AG09309 (cell line): ENCODE data around the gene PHF8.

Experiments
- DNase-seq: peaks from one replicate; pipeline ENCODE4 v3.0.0-alpha.2; 2010; ENCODE audit warnings: low read depth
- H3K4me3 ChIP-seq: 2 replicates; pipeline ENCODE4 v1.5.1; 2011; ENCODE audit warnings: mild to moderate bottlenecking, low read depth, low read length, moderate library complexity; ENCODE audit not compliant: control insufficient read depth
- TF ChIP-seq, protein P1 (sequence below): IDR thresholded peaks from 2 replicates; pipeline ENCODE4 v1.5.1; 2011; ENCODE audit warnings: mild to moderate bottlenecking, low read depth, low read length, inconsistent platforms; ENCODE audit not compliant: insufficient read depth, control insufficient read depth; ENCODE audit errors: missing control alignments

The PHF8 gene

GRCh38 chrX:53997724-53998123 is 46.5 kb downstream of the PHF8 start:
- TF ChIP-seq, protein P1, sequence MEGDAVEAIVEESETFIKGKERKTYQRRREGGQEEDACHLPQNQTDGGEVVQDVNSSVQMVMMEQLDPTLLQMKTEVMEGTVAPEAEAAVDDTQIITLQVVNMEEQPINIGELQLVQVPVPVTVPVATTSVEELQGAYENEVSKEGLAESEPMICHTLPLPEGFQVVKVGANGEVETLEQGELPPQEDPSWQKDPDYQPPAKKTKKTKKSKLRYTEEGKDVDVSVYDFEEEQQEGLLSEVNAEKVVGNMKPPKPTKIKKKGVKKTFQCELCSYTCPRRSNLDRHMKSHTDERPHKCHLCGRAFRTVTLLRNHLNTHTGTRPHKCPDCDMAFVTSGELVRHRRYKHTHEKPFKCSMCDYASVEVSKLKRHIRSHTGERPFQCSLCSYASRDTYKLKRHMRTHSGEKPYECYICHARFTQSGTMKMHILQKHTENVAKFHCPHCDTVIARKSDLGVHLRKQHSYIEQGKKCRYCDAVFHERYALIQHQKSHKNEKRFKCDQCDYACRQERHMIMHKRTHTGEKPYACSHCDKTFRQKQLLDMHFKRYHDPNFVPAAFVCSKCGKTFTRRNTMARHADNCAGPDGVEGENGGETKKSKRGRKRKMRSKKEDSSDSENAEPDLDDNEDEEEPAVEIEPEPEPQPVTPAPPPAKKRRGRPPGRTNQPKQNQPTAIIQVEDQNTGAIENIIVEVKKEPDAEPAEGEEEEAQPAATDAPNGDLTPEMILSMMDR: no peak
- no peak for DNase-seq
- no peak overlapping the region for H3K4me3 ChIP-seq

DNA sequence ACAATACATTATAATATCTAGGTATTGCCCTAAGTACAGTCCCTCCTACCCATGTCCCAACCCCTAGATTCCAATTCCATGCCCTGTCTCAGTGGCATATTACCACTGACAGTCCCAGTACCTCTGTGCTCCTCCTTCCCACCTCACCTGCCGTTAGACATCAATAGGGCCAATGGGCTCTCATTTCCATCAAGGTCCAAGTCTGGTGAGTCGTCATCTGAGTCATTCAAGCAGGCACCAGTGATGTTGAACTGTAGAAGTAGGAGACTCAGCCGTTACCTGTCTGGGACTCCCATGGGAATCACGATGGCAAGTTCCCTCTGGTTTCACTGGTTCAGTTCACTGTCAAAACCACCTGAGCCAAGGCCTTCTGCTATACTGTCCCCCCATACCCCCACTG is 51.7 kb downstream of the PHF8 start:
- H3K4me3 ChIP-seq: no peak overlapping the region
- no peak for DNase-seq
- TF ChIP-seq, protein P1: no peak

DNA sequence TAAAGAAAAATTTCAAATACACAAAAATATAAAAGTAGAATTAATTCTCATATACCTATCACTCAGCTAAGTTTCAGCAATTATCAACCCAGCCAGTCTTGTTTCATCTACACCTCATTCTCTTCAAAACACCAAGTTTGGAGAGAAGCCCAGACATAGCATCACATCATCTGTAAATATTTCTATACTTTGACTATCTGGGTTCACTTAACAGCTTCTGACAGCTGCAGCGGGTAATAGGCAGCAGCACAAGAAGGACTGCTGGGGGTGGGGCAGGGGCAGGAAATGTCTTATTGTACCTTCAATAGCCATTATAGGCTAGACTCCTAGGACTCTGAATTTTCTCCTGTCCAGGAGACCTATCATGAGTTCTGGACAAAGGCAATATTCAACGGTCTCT is 54.1 kb downstream of the PHF8 start:
- no peak for DNase-seq
- no peak overlapping the region for H3K4me3 ChIP-seq
- TF ChIP-seq, protein P1: no peak

GRCh38 chrX:53984895-53985294 is 59.4 kb downstream of the PHF8 start:
- no peak for DNase-seq
- TF ChIP-seq, protein P1: no peak

DNA sequence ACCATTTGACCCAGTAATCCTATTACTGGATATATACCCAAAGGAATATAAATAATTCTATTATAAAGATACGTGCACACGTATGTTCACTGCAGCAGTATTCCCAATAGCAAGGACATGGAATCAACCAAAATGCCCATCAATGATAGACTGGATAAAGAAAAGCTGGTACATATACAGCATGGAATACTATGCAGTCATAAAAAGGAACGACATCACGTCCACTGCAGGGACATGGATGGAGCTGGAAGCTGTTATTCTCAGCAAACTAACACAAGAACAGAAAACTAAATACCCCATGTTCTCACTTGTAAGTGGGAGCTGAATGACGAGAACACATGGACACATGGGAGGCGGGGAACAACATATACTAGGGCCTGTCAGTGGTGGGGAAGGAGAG is 69.7 kb downstream of the PHF8 start:
- TF ChIP-seq, protein P1: no peak
- DNase-seq: no peak
- H3K4me3 ChIP-seq: no peak overlapping the region

More at GRCh38 chrX:53984895-53985294, 59.4 kb downstream of the PHF8 start:
- no peak overlapping the region for H3K4me3 ChIP-seq

GRCh38 chrX:53969540-53969939 is 74.7 kb downstream of the PHF8 start:
- TF ChIP-seq, protein P1: no peak

DNA sequence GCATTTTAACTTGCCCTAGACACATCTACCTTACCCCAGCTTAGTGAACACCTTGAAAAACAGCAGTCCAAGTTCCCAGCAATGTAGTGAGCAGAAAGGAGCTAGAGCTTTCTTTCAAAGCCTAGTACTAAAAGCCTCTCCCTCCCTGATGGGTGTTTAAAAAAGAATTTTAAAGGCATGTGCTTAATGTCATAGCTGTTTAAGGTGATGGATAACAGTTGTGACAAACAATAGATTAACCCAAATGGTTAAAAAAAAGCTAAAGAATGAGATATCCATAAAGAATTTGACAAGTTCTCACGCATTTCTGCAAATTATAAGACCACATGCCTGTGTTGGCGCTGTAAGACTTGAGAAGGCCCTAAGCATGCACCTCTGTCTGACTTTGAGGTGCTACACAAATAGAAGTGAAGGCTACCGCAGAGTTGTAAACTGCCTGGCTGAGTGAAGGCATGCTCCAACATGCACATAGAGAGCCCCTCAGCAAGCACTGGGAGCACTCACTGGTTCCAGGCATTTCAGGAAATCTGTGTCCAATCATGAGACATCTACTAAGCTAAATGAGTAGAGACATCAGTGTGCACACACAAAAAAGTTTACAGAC is 94.0 kb downstream of the PHF8 start:
- TF ChIP-seq, protein P1: no peak
- no peak for DNase-seq
- no peak overlapping the region for H3K4me3 ChIP-seq

More at GRCh38 chrX:53969540-53969939, 74.7 kb downstream of the PHF8 start:
- no peak overlapping the region for H3K4me3 ChIP-seq
- DNase-seq: no peak
